Breast epithelium (tissue), 3 donors: Measurements from ENCODE around the gene TSEN34.
"Not testable (repeated sequence)": the region's sequence is repeated elsewhere in the genome, so short reads cannot be mapped to it uniquely, and the experiment has no call there.

ENCODE experiments used
- CTCF ChIP-seq, 3 donors: fragments of 450-650 bp; IDR thresholded peaks; one replicate each; pipeline ENCODE4 v1.5.1; 2016 to 2017; ENCODE audit warnings: antibody characterized with exemption in 3 of 3, mild to moderate bottlenecking in 3 of 3, moderate library complexity in 3 of 3
- POLR2A ChIP-seq: fragments of 450-650 bp; IDR thresholded peaks from one replicate; pipeline ENCODE4 v1.6.1; 2016; ENCODE audit warnings: antibody characterized with exemption, mild to moderate bottlenecking, moderate library complexity
- POLR2AphosphoS5 ChIP-seq, 3 donors: sonication (generic); formaldehyde crosslinking; IDR thresholded peaks; one replicate each; pipeline ENCODE4 v1.6.1; 2017; ENCODE audit warnings: antibody characterized with exemption in 3 of 3

GRCh38 chr19:54214734-54215133, 23.6 kb downstream of the TSEN34 start:
- not testable (repeated sequence) for TF ChIP-seq CTCF (IDR thresholded peaks at IDR 0.05); POLR2A; POLR2AphosphoS5 (IDR thresholded peaks at IDR 0.05)
